GM21717 (cell line): ENCODE measurements around the gene RPUSD2.
"Not testable (repeated sequence)": the region's sequence is repeated elsewhere in the genome, so short reads cannot be mapped to it uniquely, and the experiment has no call there.

Experiments used
- ATAC-seq: cut with Tn5 transposase; IDR thresholded peaks from one replicate; pipeline ENCODE4 v1.9.1; 2021; ENCODE audit warnings: mild to moderate bottlenecking, moderate library complexity; ENCODE audit not compliant: unreplicated experiment

RPUSD2 gene

DNA sequence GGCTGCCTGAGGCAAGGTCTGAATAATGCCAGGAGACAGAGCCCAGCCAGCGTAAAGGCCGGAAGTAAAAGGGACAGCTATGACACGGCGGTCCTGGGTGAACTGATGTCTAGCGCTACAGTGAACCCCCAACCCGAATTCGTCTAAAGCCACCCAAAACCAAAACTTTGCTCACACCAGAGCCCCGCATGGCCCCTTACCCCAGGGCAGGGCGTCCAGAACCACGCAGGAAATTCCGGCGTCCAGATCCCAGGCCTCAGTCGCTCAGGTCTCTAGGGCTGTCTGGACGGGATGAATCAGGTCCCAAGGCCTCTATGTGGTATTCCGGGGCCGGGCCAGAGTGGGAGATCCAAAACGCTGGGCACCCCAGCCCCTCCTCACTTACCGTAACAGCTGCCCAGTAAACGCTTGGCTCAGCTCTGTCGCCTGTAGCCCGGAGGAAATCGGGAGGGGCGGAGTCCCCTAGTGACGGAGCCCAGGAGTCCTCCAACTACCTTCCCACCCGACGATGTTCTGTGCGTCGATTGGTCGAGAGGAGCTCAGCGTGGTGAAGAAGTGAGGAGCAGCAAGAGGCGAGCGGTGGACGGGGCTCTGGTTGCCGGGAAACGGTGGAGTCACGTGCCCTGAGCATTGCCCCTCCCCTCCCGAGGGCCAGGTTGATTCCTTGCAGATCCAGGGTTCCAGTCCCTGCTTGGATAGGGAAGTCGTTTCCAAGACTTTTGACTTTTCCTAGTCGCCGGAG is 4.3 kb upstream of the RPUSD2 start, which contains the start of gene CCDC32:
TSS of gene CCDC32 (minus strand) at position 452 of the 742 bp plus-strand sequence. CDS start 2,027 bp downstream, outside the sequence.
- ATAC-seq: peak; percentile 90

DNA sequence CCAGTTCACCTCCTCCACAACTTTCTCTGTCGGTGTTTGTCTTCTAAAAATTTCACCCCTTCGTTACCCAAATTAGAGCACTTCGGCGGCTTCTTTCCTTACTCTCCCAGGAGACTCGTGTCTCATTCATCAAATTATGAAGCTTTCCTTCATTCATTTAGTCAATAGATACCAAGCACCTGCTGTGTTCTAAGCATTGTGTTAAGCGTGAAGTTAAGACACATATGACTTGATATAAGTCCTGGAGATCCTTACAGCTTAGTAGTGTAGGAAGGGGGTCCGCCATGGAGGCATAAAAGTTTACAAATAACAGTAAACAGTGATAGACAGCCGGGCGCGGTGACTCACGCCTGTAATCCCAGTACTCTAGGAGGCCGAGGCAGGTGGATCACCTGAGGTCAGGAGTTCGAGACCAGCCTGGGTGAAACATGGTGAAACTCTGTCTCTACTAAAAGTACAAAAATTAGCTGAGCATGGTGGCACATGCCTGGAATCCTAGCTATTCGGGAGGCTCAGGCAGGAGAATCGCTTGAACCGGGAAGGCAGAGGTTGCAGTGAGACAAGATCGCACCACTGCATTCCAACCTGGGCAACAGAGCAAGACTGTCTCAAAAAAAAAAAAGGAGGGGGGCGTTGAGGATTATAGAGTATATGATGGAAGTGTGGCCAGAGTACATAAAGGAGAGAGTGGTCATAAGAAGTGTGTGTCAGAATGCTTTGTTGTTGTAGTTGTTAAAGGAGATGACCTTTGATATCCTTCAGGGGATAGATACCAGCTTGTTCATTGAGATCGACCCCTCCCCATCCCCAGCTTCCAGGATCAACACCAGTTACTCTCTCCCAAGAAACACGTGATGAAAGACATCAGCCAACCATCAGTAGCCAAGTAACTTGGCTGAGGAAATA is 3.5 kb upstream of the RPUSD2 start:
- no peak for ATAC-seq

DNA sequence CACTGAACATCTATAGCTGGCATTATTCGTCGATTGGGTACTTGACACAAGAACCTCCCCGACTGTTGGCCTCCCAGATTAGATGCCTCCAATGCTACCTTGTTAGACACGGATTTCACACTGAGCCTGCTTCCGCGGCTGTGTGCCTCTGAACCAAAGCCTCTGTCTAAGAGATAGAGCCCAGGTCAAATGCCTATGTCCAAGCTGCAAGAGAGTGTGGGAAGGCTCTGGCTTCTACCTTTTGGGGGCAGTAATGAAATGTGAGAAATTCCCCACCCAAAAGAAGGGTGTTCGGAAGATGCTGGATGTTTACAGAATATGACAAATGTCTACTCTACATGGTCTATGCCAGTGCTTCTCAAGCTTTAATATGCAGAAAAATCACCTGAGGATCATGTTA is 2.0 kb upstream of the RPUSD2 start:
- no peak for ATAC-seq

GRCh38 chr15:40575113-40575512 is 6.0 kb downstream of the RPUSD2 start:
- no peak for ATAC-seq

DNA sequence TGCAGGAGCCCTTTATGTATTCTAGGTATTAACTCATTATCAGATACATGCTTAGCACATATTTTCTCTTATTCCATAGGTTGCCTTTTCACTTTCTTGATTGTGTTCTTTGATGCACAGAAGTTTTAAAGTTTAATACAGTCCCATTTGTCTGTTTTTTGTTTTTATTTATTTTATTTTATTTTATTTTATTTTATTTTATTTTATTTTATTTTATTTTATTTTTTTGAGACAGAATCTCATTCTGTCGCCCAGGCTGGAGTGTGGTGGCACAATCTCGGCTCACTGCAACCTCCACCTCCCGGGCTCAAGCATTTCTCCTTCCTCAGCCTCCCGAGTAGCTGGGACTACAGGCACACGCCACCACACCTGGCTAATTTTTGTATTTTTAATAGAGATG is 7.8 kb downstream of the RPUSD2 start:
- not testable (repeated sequence) for ATAC-seq

GRCh38 chr15:40578892-40579291 is 9.8 kb downstream of the RPUSD2 start:
- ATAC-seq: no peak

DNA sequence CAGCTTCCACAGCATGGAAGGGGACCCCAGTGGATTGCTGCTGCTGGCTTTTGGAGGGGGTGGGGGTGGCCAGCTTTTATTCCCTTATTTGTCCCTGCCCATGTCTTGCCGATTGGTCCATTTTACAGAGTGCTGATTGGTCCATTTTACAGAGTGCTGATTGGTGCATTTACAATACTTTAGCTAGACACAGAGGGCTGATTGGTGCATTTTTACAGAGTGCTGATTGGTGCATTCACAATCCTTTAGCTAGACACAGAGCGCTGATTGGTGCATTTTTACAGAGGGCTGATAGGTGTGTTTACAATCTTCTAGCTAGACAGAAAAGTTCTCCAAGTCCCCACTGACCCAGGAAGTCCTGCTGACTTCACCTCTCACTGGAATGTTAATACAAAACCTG is 12.7 kb downstream of the RPUSD2 start:
- not testable (repeated sequence) for ATAC-seq

GRCh38 chr15:40582726-40583246 is 13.7 kb downstream of the RPUSD2 start:
- no peak for ATAC-seq

GRCh38 chr15:40584191-40584590 is 15.1 kb downstream of the RPUSD2 start:
- no peak for ATAC-seq

- no peak for ATAC-seq
Observed at GRCh38 chr15:40590667-40591050, 21.6 kb downstream of the RPUSD2 start.

- ATAC-seq: no peak
Observed at GRCh38 chr15:40591389-40591788, 22.3 kb downstream of the RPUSD2 start.

GRCh38 chr15:40593165-40593564 is 24.1 kb downstream of the RPUSD2 start:
- ATAC-seq: no peak

DNA sequence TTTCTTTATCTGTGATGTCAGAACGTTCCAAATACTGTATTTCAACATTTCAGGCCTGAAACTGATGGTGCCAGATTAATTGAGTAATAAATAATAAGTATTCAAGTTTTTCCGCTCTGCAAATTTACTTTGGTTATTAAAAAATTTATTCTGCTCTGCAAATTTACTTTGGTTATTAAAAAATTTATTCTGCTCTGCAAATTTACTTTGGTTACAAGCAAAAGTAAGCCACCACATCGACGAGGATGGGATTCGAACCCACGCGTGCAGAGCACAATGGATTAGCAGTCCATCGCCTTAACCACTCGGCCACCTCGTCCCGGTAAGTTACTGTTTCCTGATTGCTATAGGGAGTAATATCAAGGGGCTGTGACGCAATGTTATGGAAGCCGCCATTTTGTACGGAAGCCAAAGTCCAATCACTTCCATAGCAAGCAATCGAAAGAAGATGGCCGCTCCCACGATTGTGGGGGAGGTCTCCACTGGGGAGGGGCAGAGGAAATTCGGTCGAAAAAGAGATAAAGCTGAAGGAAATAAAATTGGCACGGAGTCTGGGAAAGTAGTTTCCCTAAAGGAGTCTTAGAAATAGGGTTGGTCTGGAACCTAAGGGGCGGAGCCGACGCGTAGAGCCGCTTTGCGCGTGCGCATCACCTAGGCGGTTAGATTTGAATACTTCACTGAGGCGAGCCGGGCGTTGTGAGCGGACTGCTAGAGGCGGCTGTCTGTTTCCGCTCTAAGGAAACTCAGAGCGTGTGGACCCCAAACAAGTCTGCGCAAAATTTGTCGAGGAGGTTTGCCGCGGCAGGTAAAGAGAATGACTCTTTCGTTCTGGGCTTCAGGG is 24.7 kb downstream of the RPUSD2 start, which contains the start of gene KNL1:
TSS of gene KNL1 (plus strand) at position 662 of the 841 bp plus-strand sequence. CDS start 8,683 bp downstream, outside the sequence.
- peak; percentile 65 for ATAC-seq

GRCh38 chr15:40594429-40594836 is 25.3 kb downstream of the RPUSD2 start:
- ATAC-seq: peak; percentile 40

DNA sequence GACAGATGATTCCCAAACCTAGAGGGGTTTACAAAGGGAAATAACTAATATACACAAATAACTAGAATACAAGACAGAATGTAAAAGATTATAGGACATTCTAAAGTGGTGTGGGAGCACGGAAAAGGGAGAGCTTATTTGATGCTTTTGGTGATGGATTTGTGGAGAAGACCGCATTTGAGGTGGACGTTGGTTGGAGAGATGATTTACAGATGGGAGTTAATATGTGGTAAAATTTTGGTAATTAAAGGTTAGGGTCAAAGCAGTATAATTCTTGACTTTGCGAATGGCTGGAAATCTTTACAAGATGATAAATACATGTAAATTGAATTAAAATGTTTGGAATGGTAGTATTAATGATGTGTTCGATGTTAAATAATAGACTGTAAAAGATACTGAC is 26.1 kb downstream of the RPUSD2 start:
- no peak for ATAC-seq

- ATAC-seq: no peak
Observed at GRCh38 chr15:40595773-40596172, 26.7 kb downstream of the RPUSD2 start.

DNA sequence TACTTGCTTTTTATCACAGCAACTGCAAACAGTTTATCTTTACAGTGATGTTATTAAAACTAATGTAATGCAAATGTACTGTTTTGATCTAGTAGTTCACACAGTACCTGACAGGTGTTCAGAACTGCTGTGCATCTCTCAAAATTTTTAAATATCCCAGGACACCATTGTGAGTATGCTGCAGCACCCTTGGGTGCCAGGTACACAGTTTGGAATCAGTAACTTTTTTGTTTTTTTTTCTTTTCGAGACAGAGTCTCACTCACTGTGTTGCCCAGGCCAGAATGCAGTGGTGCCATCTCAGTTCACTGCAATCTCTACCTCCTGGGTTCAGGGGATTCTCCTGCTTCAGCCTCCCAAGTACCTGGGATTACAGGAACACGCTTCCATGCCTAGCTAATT is 27.9 kb downstream of the RPUSD2 start:
- ATAC-seq: no peak

DNA sequence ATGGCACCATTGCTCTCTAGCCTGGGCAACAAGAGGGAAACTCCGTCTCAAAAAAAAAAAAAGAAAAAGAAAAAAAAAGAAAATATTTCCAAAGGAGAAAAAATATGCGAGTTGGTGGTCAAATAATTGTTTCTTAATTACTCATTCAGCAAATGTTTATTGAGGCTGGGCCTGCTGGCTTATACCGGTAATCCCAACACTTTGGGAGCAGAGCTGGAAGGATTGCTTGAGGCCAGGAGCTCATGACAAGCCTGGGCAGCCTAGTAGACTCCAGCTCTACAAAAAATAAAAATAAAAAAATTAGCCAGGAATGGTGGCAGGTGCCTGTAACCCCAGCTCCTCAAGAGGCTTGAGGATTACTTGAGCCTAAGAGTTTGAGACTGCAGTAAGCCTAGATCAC is 29.0 kb downstream of the RPUSD2 start:
- no peak for ATAC-seq

GRCh38 chr15:40598672-40599071 is 29.6 kb downstream of the RPUSD2 start:
- ATAC-seq: no peak

DNA sequence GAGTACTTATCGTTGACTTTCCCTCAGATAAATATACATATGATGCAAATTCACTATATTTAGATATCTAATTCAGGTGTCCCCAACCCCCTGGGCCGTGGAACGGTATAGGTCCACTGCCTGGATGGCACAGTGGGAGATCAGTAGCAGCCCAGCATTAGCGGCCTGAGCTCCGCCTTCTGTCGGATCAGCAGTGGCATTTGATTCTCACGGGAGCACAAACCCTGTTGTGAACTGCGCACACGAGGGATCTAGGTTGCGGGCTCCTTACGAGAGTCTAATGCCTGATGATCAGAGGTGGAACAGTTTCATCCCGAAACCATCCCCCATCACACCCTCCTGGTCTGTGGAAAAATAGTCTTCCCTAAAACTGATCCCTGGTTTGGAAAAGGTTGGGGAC is 31.9 kb downstream of the RPUSD2 start:
- no peak for ATAC-seq

GRCh38 chr15:40603935-40604334 is 34.8 kb downstream of the RPUSD2 start:
- ATAC-seq: no peak
